ENCODE data around the gene RB1.

Gene RB1

DNA sequence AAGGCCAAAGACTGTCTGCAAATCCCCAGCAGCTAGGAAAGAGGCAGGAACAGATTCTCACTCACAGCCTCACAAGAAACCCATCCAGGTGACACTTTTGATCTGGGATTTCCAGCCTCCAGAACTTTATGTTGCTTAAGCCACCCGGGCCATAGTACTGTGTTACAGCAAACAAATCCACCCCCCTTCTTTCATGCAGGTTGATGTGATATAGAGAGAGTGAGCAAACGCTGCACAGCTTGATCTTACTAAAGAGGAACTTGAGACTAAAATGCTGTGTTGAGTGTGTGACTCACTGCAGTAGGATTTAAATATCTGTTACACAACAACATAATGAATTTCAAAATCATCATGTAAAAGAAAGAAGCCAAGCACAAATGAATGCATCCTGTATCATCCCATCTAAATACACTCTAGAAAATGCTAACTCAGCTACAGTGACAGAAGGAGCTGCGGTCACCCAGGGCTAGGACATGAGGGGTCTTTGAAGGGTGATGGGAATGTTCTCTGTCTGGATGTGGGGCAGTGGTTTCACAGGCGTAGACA, 197.2 kb downstream of the RB1 start:
- no peak for DNase-seq

DNA sequence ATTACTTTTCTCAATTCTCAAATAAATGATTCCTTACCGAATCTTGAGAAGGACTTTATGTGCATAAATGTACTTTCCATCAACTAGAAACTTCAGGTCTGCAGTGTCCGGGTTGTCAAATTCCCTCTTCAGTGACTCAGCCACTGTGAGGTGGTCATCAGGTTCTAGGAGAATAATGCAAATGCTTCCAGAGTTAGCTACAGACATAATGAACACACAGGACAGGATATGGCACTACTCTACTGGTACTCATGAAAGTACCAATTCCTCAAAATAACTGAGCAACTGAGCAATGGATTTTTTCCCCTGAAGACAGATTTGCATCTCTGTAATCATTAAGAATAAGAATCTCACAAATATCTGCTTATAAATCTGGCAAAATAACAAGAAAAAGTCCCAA, 198.2 kb downstream of the RB1 start:
- DNase-seq, result no peak

GRCh38 chr13:48502601-48503319, 199.2 kb downstream of the RB1 start:
- no peak for DNase-seq

DNA sequence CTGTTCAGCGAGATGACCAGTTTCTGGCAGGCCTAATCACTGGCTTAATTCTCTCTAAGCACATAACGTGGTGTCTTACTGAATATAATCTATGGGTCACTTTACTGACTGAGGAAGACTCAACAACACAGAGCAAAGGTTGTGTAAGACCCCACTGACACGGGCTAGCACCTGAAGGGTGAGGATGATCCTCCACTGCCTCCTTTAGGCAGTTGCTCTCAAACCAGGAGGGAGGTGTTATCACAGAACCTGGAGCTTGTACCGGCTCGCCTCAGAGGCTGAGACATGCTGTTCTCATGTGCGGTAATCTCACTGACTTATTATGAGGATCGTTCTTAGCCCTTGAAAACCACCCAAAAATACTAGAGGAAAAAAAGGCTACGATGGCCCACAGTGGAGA, 201.1 kb downstream of the RB1 start:
- DNase-seq, result no peak

GRCh38 chr13:48505012-48505411, 201.5 kb downstream of the RB1 start:
- DNase-seq, result no peak

DNA sequence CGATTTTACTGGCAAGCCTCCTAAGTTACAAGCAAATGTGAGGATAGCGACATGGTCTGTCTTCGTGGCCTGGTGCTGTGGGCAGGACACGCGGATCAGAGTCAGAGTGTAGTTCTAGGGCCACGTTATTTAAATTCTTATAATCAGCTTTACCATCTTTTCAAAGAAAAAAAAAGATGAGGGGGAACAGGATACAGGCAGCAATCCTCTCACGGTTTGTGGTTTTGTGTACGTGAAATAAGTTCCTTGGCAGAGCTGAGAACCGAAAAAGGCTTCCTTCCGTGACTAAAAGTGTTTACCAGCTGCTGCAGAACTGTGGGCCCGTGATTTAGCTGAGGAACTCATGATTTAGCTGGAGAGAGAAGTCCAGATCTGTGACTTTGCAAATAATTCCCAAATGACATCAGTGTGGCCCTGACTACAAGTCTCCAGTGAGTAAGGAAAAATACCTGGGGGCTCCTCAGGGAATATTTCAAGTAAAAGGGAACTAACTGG, 202.1 kb downstream of the RB1 start:
- DNase-seq, result no peak

GRCh38 chr13:48506092-48506701, 202.6 kb downstream of the RB1 start:
- no peak for DNase-seq

- DNase-seq, result no peak
These were observed 203.5 kb downstream of the RB1 start for GRCh38 chr13:48507021-48507420.

GRCh38 chr13:48508011-48508410, 204.5 kb downstream of the RB1 start:
- DNase-seq, result no peak

DNA sequence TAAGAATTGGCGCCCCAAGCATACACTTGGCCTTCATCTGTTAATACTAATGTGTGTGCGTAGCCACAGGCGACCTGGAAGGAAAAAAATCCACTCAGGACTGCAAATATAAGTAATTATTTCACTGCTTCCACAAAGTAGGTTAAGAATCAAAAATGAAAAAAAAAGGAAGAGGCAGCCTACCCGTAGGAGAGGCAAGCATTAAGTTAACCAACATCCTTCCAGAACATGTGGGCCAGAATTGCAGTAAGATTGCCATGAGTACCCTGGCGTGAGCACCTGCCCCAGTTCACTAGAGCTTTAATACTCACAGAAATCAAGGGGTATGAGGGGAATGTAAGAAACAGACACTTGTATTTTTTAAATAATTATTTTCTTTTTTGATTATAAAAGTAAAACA, 207.1 kb downstream of the RB1 start:
- DNase-seq, result no peak

DNA sequence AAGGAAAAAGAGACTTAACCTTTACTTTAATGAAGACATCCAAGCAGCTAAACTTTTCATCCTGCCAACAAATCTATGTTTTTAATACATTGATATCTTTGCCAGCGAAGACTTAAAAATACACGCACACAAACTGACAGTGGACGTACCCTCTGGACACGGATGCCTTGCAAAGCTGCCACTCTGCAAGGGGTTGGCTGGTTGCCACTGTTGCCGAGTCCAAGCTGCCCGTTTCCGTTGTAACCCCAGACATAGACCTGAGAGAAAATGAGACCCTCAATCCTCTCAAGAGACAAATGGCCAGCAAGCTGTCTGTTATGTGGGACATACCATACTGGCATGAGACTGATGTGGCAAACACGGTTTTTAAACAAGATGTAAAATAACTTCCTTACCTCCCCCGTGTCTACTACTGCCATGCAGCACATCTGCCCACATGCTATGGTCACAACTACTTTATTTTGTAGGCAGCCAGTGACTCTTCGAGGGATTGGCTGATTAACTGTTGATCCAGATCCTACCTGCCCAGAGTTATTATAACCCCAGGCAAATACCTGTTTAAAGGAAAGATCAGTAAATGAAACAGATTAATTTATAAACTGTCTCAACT, 208.2 kb downstream of the RB1 start:
- DNase-seq, result no peak

DNA sequence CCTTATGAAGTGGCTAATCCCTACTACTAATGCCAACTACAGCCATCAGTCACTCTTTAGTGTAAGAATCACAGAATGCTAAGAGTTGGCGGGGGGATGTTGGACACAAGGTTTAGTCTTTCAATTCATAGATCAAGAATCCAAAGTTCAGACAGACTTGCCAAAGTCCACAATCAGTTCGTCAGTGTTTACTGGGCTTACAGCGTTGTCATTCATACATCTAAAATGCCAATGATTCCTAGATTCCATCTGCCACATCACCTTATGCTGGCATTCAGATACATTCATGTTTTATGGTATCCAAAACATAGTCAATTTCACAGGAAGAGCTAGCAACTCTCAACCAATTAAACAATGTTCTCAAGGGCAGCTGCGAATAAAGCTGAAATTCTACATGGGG, 211.2 kb downstream of the RB1 start:
- DNase-seq, result no peak

DNA sequence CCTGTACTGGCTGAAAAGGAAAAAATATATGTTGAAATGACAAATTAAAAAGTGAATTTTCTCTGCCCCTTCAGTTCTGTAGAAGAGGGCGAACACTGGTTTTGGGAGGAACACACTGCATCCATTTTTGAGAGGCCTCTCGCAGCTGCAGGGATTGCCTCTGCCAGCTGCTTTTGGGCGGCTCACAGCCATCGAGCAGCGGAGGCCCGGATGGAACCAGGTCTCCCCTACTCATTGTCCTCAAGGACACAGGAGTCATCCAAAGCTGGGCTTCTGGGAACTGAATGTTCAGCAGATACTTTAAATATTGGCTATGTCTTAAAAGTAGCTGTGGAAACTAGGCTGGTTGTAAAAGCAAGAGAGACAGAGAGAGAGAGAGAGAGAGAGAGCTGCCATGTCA, 212.2 kb downstream of the RB1 start:
- DNase-seq, result no peak

- no peak for DNase-seq
These were observed 214.5 kb downstream of the RB1 start for GRCh38 chr13:48518083-48518482.

- DNase-seq, result no peak
These were observed 222.7 kb downstream of the RB1 start for GRCh38 chr13:48526286-48526685.

DNA sequence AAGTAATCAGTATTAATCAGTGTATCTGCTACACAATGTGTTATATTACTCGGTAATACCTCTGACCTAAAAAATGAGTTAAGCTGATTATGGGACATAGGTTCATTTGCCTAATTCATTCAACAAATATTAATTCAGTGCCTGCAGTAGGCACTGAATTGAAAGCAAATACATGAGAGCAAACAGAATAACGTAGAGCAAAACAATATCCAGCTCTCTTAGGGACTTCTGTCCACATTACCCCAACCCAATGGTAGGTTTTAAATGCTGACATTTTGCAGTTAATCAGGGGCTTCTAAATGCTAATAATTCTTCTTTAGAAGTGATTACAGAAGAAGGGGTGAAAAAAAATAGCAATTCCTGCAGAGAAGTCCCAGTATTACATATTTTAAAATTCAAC, 224.4 kb downstream of the RB1 start:
- no peak for DNase-seq

- no peak for DNase-seq
These were observed 225.2 kb downstream of the RB1 start for GRCh38 chr13:48528720-48529119.

DNA sequence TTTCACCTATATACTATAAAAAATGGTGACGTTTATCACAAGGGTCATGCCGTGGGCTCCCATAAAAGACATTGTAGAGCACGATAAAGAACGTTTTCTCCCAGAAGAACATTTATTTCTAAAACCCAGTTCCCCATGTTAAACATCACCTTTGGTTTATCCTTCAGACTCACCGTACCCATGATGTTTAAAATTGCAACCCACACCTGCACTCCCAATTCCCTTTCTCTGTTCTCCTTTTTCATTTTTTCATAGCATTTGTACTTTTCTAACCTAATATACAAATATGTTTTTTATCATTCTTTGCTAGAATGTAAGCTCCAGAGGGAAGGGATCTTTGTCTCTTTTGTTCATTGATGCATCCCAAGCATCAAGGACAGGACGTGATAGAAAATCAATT, 227.3 kb downstream of the RB1 start:
- DNase-seq, result no peak

Measured in NCI-H510A treated with DMSO at 0.1 percent for 48 hours (cell line).